GM12878 (cell line): ENCODE data around the gene ZNF212. TPM values are rescaled to one million over a fixed set of nuclear protein-coding genes. Genes with fewer than 3 reads are reported as not detected.
A peak's percentile ranks its signal among the peaks of the same experiment; 100 is the strongest.

Source experiments
- CBFB ChIP-seq: IDR thresholded peaks from 2 replicates; pipeline ENCODE4 v1.6.1; 2016; ENCODE audit warnings: antibody characterized with exemption, low read depth
- IKZF2 ChIP-seq, 2 experiments: fragments of 450-650 bp; IDR thresholded peaks; 2 replicates each; pipeline ENCODE4 v1.6.1; 2017; ENCODE audit warnings: mild to moderate bottlenecking in 2 of 2, moderate library complexity in 2 of 2
- MEF2B ChIP-seq: fragments of 450-650 bp; IDR thresholded peaks from 2 replicates; pipeline ENCODE4 v1.6.1; 2018; ENCODE audit warnings: mild to moderate bottlenecking, moderate library complexity; ENCODE audit not compliant: partially characterized antibody, poor library complexity, severe bottlenecking
- NR2C1 ChIP-seq: fragments of 450-650 bp; IDR thresholded peaks from 2 replicates; pipeline ENCODE4 v1.6.1; 2017; ENCODE audit warnings: antibody characterized with exemption, mild to moderate bottlenecking, moderate library complexity
- PAX5 ChIP-seq: IDR thresholded peaks from 2 replicates; pipeline ENCODE4 v1.6.1; 2011; ENCODE audit warnings: low read depth, low read length, borderline replicate concordance
- PAX8 ChIP-seq: fragments of 450-650 bp; IDR thresholded peaks from 2 replicates; pipeline ENCODE4 v1.6.1; 2017; ENCODE audit warnings: mild to moderate bottlenecking, moderate library complexity
- POLR2AphosphoS2 ChIP-seq: IDR thresholded peaks from 2 replicates; pipeline ENCODE4 v1.6.1; 2011; ENCODE audit warnings: low read depth, mild to moderate bottlenecking, low read length, improper control_type of control experiment, moderate library complexity
- SKIL ChIP-seq: fragments of 450-650 bp; IDR thresholded peaks from 2 replicates; pipeline ENCODE4 v1.6.1; 2017; ENCODE audit warnings: mild to moderate bottlenecking, low read depth, inconsistent platforms; ENCODE audit not compliant: poor library complexity, severe bottlenecking
- TCF7 ChIP-seq: IDR thresholded peaks from 2 replicates; pipeline ENCODE4 v1.6.1; 2014; ENCODE audit warnings: antibody characterized with exemption, borderline replicate concordance
- ZBTB11 ChIP-seq: fragments of 450-650 bp; formaldehyde crosslinking; IDR thresholded peaks from 2 replicates; pipeline ENCODE4 v1.5.0; 2022; ENCODE audit warnings: mild to moderate bottlenecking, missing genetic modification characterization
- ZBTB4 ChIP-seq: fragments of 450-650 bp; formaldehyde crosslinking; IDR thresholded peaks from 2 replicates; pipeline ENCODE4 v1.4.0; 2022; ENCODE audit warnings: mild to moderate bottlenecking, moderate library complexity
- ZNF384 ChIP-seq: IDR thresholded peaks from 2 replicates; pipeline ENCODE4 v1.6.1; 2012; ENCODE audit warnings: low read depth, mild to moderate bottlenecking, low read length, improper control_type of control experiment, borderline replicate concordance
- ZNF592 ChIP-seq: fragments of 450-650 bp; IDR thresholded peaks from 2 replicates; pipeline ENCODE4 v1.6.1; 2017; ENCODE audit warnings: mild to moderate bottlenecking, moderate library complexity
- polyA plus RNA-seq, 11 experiments: library from polyadenylated mRNA; depleted of rRNA in 4 of 11; unstranded in 6 of 11; stranded (reverse) in 5 of 11; fragments of >200 nt; fragmentation: Nextera tagmentation in 4 of 11; fragmentation: Illumina TruSeq in 1 of 11; extraction: Ambion mirVana in 4 of 11; extraction: Trizol in 1 of 11; gene quantifications; 1 replicate in 1 of 11; 2 replicates in 10 of 11; pipeline versions ENCODE4 v1.2.1 to v1.2.3, GENCODE V29; 2011 to 2016; ENCODE audit warnings: inconsistent platforms in 2 of 11, missing spikeins in 2 of 11, low read depth in 1 of 11
- total RNA-seq, 4 experiments: library from RNA; depleted of rRNA in 3 of 4; stranded (reverse); fragments of >200 nt in 3 of 4; fragmentation: Illumina TruSeq in 1 of 4; extraction: Trizol in 1 of 4; gene quantifications; 2 replicates each; pipeline versions ENCODE4 v1.2.1 to v1.2.3, GENCODE V29; 2013 to 2021

ZNF212 gene
- total and polyA plus RNA-seq, 10 of the 15 experiments (the other 5 are each of a cell fraction or from before 2014, with no cell fraction given): 1.2 to 11.6 (median 5.4) TPM

GRCh38 chr7:149261829-149262617 lies 22.6 kb downstream of the ZNF212 start, which contains the start of gene ZNF783 (continued):
- no peak for TF ChIP-seq MEF2B
- TF ChIP-seq ZBTB4 (CRISPR knock-in tag): no peak
- no peak for TF ChIP-seq TCF7
- TF ChIP-seq NR2C1: peak; percentile 14; the same call in 1 of the 2 replicates
- no peak for TF ChIP-seq IKZF2 (IDR thresholded peaks at IDR 0.05)
- no peak for TF ChIP-seq ZBTB11 (CRISPR knock-in tag)
- no peak for TF ChIP-seq POLR2AphosphoS2
- TF ChIP-seq ZNF384: 0 out of 2 replicates have a peak, but pooled peaks have one; percentile 2
- no peak for TF ChIP-seq PAX8
- no peak for TF ChIP-seq SKIL
- no peak for TF ChIP-seq CBFB
- peak; percentile 61; the same call in 1 of the 2 replicates for TF ChIP-seq ZNF592
- no peak for TF ChIP-seq PAX5
